GM23338 (cell line): Measurements from ENCODE around the gene TCERG1L. TPM values are rescaled to one million over a fixed set of nuclear protein-coding genes. Genes with fewer than 3 reads are reported as not detected.

Source experiments
- ATAC-seq: fragments of 200-7000 bp; cut with Tn5 transposase; 3 replicates; pipeline ENCODE4 v1.9.1; 2020
- DNase-seq: peaks from one replicate; pipeline ENCODE4 v3.0.0-alpha.2; 2015; ENCODE audit warnings: low spot score
- H2AFZ ChIP-seq: fragments of 200-600 bp; sonication (generic); 2 replicates; pipeline ENCODE4 v1.8.0; 2016; ENCODE audit warnings: antibody characterized with exemption, mild to moderate bottlenecking, moderate library complexity
- H3F3A ChIP-seq: fragments of 200-600 bp; sonication (generic); replicated peaks from 2 replicates; pipeline ENCODE4 v1.8.0; 2017; ENCODE audit warnings: antibody characterized with exemption, mixed run types, low read depth
- H3K27ac ChIP-seq: fragments of 200-600 bp; sonication (generic); 2 replicates; pipeline ENCODE4 v1.6.1; 2016; ENCODE audit warnings: low read depth
- H3K27me3 ChIP-seq: fragments of 200-600 bp; sonication (generic); 2 replicates; pipeline ENCODE4 v1.8.0; 2016; ENCODE audit warnings: mild to moderate bottlenecking, mixed run types, moderate library complexity; ENCODE audit not compliant: insufficient read depth
- H3K36me3 ChIP-seq: fragments of 200-600 bp; sonication (generic); 2 replicates; pipeline ENCODE4 v1.8.0; 2016; ENCODE audit warnings: mild to moderate bottlenecking; ENCODE audit not compliant: insufficient read depth
- H3K4me1 ChIP-seq: fragments of 200-600 bp; sonication (generic); 2 replicates; pipeline ENCODE4 v1.8.0; 2016; ENCODE audit warnings: mild to moderate bottlenecking, moderate library complexity; ENCODE audit not compliant: insufficient read depth
- H3K4me2 ChIP-seq: fragments of 200-600 bp; sonication (generic); 2 replicates; pipeline ENCODE4 v1.7.1; 2017; ENCODE audit warnings: mixed run types
- H3K4me3 ChIP-seq: fragments of 200-600 bp; sonication (generic); 2 replicates; pipeline ENCODE4 v1.6.1; 2016; ENCODE audit warnings: mixed run types
- H3K79me2 ChIP-seq: fragments of 200-600 bp; sonication (generic); replicated peaks from 2 replicates; pipeline ENCODE4 v1.8.0; 2017; ENCODE audit warnings: mild to moderate bottlenecking; ENCODE audit not compliant: insufficient read depth
- H3K9me2 ChIP-seq: fragments of 200-600 bp; sonication (generic); 2 replicates; pipeline ENCODE4 v1.8.0; 2017; ENCODE audit not compliant: insufficient read depth
- H4K20me1 ChIP-seq: fragments of 200-600 bp; sonication (generic); replicated peaks from 2 replicates; pipeline ENCODE4 v1.8.0; 2017; ENCODE audit warnings: mild to moderate bottlenecking; ENCODE audit not compliant: insufficient read depth
- H3K27ac Mint-ChIP-seq: 2 replicates; pipeline ENCODE4 v1.8.0; 2020; ENCODE audit warnings: inconsistent platforms, mild to moderate bottlenecking, moderate library complexity, mixed read lengths
- H3K27me3 Mint-ChIP-seq: 3 replicates; pipeline ENCODE4 v1.8.0; 2022; ENCODE audit warnings: low read depth, mild to moderate bottlenecking, moderate library complexity, mixed read lengths, inconsistent platforms; ENCODE audit not compliant: insufficient read depth, poor library complexity
- H3K36me3 Mint-ChIP-seq: 3 replicates; pipeline ENCODE4 v1.8.0; 2021; ENCODE audit warnings: low read depth, mild to moderate bottlenecking, inconsistent platforms, moderate library complexity, mixed read lengths
- H3K4me1 Mint-ChIP-seq: 3 replicates; pipeline ENCODE4 v1.8.0; 2020; ENCODE audit warnings: mild to moderate bottlenecking, inconsistent platforms, mixed read lengths
- H3K4me3 Mint-ChIP-seq: 3 replicates; pipeline ENCODE4 v1.8.0; 2021; ENCODE audit warnings: moderate library complexity, mild to moderate bottlenecking, inconsistent platforms, mixed read lengths
- H3K9me3 Mint-ChIP-seq: 3 replicates; pipeline ENCODE4 v1.8.0; 2020; ENCODE audit warnings: moderate library complexity, mild to moderate bottlenecking, inconsistent platforms, mixed read lengths
- CREB1 ChIP-seq: fragments of 250-450 bp; sonication (Bioruptor Pico); IDR thresholded peaks from 2 replicates; pipeline ENCODE4 v1.5.0; 2020; ENCODE audit warnings: low read depth, mild to moderate bottlenecking, moderate library complexity
- CTCF ChIP-seq, 2 experiments: fragments of 200-600 bp in 1 of 2; sonication (generic) in 1 of 2; conservative IDR thresholded peaks; 2 replicates each; pipeline versions ENCODE4 v1.5.1 to v1.6.1; 2016 to 2017; ENCODE audit warnings: antibody characterized with exemption in 2 of 2, low read depth in 2 of 2, mild to moderate bottlenecking in 2 of 2, moderate library complexity in 1 of 2
- JUNB ChIP-seq: IDR thresholded peaks from one replicate; pipeline ENCODE4 v1.6.1; 2016; ENCODE audit warnings: antibody characterized with exemption; ENCODE audit not compliant: unreplicated experiment
- POLR2AphosphoS5 ChIP-seq: IDR thresholded peaks from 2 replicates; pipeline ENCODE4 v1.6.1; 2016; ENCODE audit warnings: antibody characterized with exemption, low read depth
- STAT1 ChIP-seq: IDR thresholded peaks from one replicate; pipeline ENCODE4 v1.6.1; 2016; ENCODE audit warnings: antibody characterized with exemption; ENCODE audit not compliant: unreplicated experiment
- ZNF331 ChIP-seq: fragments of 250-450 bp; sonication (Bioruptor Pico); IDR thresholded peaks from 2 replicates; pipeline ENCODE4 v1.5.0; 2020; ENCODE audit warnings: low read depth, mild to moderate bottlenecking, moderate library complexity
- polyA plus RNA-seq: library from polyadenylated mRNA; unstranded; fragments of >200 nt; fragmentation: Nextera tagmentation; extraction: Ambion mirVana; gene quantifications from 2 replicates; pipeline ENCODE4 v1.2.1, GENCODE V29; 2016
- total RNA-seq: library from RNA; depleted of rRNA; stranded (reverse); fragments of >200 nt; shearing (Covaris generic); gene quantifications from 2 replicates; pipeline ENCODE4 v1.2.3, GENCODE V29; 2014
- TF ChIP-seq, protein P1 (sequence below): IDR thresholded peaks from 2 replicates; pipeline ENCODE4 v1.6.1; 2016; ENCODE audit warnings: antibody characterized with exemption
- TF ChIP-seq, protein P2 (sequence below): fragments of 250-450 bp; sonication (Bioruptor Pico); IDR thresholded peaks from 2 replicates; pipeline ENCODE4 v1.5.0; 2020; ENCODE audit warnings: mild to moderate bottlenecking, moderate library complexity

The TCERG1L gene
- total and polyA plus RNA-seq, 2 experiments from 2014 or later: 3.9 to 5.5 TPM

DNA sequence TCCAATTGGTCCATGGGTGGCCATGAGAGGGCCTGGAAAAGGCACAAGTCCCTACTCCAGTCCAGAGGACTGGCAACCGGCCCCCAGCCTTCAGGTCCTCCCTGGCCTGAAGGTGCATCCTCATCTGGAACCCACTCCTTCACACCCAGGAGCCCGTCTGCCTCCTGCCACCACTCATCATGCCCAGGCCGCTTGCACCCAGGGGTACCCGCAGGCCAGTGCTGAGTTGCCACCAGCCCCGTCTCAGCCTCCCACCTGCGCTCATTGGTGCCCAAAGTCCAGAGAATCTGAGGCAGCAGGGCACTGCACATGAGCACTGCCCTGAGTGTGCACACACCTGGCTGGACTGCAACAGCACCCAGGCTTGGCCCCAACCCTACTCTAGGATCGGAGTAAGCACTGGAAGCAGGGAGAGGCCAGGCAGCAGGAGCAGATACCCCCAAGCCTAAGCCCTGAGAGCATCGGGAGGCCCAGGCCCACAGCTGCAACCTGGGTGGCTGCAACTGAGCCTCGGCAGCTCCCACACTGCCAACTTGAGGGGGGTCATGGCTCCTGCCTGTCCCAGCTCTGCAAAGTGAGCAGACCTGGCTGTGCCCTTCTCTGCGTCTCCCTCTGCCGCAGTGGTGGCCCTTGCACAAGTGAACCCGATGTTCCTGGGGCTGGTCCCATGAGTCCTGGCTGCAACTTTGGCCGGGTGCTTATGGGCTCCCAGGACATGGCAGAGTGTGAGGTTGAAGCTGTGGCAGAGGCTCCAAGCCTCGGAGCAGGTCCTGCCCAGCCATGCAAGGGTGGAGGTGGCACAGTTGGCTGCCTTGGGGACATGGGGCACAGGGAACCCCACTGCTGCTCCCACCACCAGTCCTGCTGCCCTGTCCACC is 44.3 kb downstream of the TCERG1L start:
- Mint-ChIP-seq H3K27me3 (no peaks in the 10 kb centered on the region), H3K4me3 (no peak overlapping the region), H3K36me3 (peaks cover 31% of the 10 kb centered on the region), H3K27ac (no peak overlapping the region), H3K4me1 (no peaks in the 10 kb centered on the region), H3K9me3 (peaks cover 85% of the 10 kb centered on the region)
- Histone ChIP-seq H3K79me2 (no peaks in the 10 kb centered on the region), H2AFZ (no peak overlapping the region), H4K20me1 (no peaks in the 10 kb centered on the region), H3F3A (no peaks in the 10 kb centered on the region), H3K4me1 (no peaks in the 10 kb centered on the region), H3K9me2 (no peaks in the 10 kb centered on the region), H3K36me3 (no peaks in the 10 kb centered on the region), H3K27ac (no peak overlapping the region), H3K4me2 (no peak overlapping the region), H3K4me3 (no peak overlapping the region), H3K27me3 (no peaks in the 10 kb centered on the region)
- no peak for ATAC-seq
- no peak for DNase-seq
- TF ChIP-seq CREB1: no peak
- no peak for TF ChIP-seq JUNB
- TF ChIP-seq, protein P1, sequence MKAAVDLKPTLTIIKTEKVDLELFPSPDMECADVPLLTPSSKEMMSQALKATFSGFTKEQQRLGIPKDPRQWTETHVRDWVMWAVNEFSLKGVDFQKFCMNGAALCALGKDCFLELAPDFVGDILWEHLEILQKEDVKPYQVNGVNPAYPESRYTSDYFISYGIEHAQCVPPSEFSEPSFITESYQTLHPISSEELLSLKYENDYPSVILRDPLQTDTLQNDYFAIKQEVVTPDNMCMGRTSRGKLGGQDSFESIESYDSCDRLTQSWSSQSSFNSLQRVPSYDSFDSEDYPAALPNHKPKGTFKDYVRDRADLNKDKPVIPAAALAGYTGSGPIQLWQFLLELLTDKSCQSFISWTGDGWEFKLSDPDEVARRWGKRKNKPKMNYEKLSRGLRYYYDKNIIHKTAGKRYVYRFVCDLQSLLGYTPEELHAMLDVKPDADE: no peak
- TF ChIP-seq CTCF (conservative IDR thresholded peaks at IDR 0.05; ENCODE audit: low read depth in 2 of 2): no peak
- TF ChIP-seq, protein P2, sequence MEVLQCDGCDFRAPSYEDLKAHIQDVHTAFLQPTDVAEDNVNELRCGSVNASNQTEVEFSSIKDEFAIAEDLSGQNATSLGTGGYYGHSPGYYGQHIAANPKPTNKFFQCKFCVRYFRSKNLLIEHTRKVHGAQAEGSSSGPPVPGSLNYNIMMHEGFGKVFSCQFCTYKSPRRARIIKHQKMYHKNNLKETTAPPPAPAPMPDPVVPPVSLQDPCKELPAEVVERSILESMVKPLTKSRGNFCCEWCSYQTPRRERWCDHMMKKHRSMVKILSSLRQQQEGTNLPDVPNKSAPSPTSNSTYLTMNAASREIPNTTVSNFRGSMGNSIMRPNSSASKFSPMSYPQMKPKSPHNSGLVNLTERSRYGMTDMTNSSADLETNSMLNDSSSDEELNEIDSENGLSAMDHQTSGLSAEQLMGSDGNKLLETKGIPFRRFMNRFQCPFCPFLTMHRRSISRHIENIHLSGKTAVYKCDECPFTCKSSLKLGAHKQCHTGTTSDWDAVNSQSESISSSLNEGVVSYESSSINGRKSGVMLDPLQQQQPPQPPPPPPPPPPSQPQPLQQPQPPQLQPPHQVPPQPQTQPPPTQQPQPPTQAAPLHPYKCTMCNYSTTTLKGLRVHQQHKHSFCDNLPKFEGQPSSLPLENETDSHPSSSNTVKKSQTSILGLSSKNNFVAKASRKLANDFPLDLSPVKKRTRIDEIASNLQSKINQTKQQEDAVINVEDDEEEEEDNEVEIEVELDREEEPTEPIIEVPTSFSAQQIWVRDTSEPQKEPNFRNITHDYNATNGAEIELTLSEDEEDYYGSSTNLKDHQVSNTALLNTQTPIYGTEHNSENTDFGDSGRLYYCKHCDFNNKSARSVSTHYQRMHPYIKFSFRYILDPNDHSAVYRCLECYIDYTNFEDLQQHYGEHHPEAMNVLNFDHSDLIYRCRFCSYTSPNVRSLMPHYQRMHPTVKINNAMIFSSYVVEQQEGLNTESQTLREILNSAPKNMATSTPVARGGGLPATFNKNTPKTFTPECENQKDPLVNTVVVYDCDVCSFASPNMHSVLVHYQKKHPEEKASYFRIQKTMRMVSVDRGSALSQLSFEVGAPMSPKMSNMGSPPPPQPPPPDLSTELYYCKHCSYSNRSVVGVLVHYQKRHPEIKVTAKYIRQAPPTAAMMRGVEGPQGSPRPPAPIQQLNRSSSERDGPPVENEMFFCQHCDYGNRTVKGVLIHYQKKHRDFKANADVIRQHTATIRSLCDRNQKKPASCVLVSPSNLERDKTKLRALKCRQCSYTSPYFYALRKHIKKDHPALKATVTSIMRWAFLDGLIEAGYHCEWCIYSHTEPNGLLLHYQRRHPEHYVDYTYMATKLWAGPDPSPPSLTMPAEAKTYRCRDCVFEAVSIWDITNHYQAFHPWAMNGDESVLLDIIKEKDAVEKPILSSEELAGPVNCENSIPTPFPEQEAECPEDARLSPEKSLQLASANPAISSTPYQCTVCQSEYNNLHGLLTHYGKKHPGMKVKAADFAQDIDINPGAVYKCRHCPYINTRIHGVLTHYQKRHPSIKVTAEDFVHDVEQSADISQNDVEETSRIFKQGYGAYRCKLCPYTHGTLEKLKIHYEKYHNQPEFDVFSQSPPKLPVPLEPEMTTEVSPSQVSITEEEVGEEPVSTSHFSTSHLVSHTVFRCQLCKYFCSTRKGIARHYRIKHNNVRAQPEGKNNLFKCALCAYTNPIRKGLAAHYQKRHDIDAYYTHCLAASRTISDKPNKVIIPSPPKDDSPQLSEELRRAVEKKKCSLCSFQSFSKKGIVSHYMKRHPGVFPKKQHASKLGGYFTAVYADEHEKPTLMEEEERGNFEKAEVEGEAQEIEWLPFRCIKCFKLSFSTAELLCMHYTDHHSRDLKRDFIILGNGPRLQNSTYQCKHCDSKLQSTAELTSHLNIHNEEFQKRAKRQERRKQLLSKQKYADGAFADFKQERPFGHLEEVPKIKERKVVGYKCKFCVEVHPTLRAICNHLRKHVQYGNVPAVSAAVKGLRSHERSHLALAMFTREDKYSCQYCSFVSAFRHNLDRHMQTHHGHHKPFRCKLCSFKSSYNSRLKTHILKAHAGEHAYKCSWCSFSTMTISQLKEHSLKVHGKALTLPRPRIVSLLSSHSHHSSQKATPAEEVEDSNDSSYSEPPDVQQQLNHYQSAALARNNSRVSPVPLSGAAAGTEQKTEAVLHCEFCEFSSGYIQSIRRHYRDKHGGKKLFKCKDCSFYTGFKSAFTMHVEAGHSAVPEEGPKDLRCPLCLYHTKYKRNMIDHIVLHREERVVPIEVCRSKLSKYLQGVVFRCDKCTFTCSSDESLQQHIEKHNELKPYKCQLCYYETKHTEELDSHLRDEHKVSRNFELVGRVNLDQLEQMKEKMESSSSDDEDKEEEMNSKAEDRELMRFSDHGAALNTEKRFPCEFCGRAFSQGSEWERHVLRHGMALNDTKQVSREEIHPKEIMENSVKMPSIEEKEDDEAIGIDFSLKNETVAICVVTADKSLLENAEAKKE (CRISPR knock-in tag): no peak
- no peak for TF ChIP-seq POLR2AphosphoS5
- no peak for TF ChIP-seq ZNF331 (CRISPR knock-in tag)
- no peak for TF ChIP-seq STAT1
